Ovary (tissue), 9 donors: ENCODE data around the gene COPA. TPM values are rescaled to one million over a fixed set of nuclear protein-coding genes. Genes with fewer than 3 reads are reported as not detected.

Experiments used
- DNase-seq, 5 donors: peaks; one replicate each; pipeline ENCODE4 v3.0.0-alpha.2; 2019 to 2020
- H3K27ac ChIP-seq, 2 donors: fragments of 200-600 bp; one replicate each; pipeline versions ENCODE4 v1.5.1 to v1.8.0; 2019 to 2022
- H3K27me3 ChIP-seq: fragments of 200-600 bp; one replicate; pipeline ENCODE4 v1.8.0; 2022
- H3K36me3 ChIP-seq: fragments of 200-600 bp; sonication (generic); one replicate; pipeline ENCODE4 v1.5.1; 2019
- H3K4me1 ChIP-seq: one replicate; pipeline ENCODE4 v1.8.1; 2013; ENCODE audit warnings: mild to moderate bottlenecking, moderate library complexity; ENCODE audit not compliant: insufficient read depth
- H3K4me3 ChIP-seq: fragments of 200-600 bp; sonication (generic); one replicate; pipeline ENCODE4 v1.5.1; 2017
- H3K9me3 ChIP-seq, 2 donors: fragments of 200-600 bp in 1 of 2; sonication (generic) in 1 of 2; one replicate each; pipeline versions ENCODE4 v1.5.1 to v1.8.1; 2013 to 2019; ENCODE audit warnings: mild to moderate bottlenecking in 1 of 2, moderate library complexity in 1 of 2
- EP300 ChIP-seq: sonication (generic); formaldehyde crosslinking; IDR thresholded peaks from one replicate; pipeline ENCODE4 v1.6.1; 2017; ENCODE audit warnings: antibody characterized with exemption
- POLR2A ChIP-seq: fragments of 450-650 bp; IDR thresholded peaks from one replicate; pipeline ENCODE4 v1.6.1; 2017; ENCODE audit warnings: antibody characterized with exemption, mild to moderate bottlenecking, moderate library complexity
- WGBS, 3 donors: extraction: QIAGEN DNeasy Blood & Tissue Kit in 1 of 3; methylation state at CpG; one replicate each; pipeline versions ENCODE4 v1.1.5 to v1.1.7; 2013 to 2017; 5-methylcytosine and 5-hydroxymethylcytosine counted together
- intact Hi-C, 4 donors: fragments of 100-400 bp; cut with DNase I; formaldehyde crosslinking; loops; one replicate each; pipeline versions ENCODE4 v1.11.0 to v1.15.1; 2022 to 2023
- polyA plus RNA-seq, 2 donors: library from polyadenylated mRNA; stranded (reverse); fragments of 200-250 nt in 1 of 2; fragments of 350-450 nt in 1 of 2; fragmentation: Illumina TruSeq in 1 of 2; extraction: RNeasy Lipid Tissue Mini Kit (QIAGEN cat#74804) in 1 of 2; gene quantifications; one replicate each; pipeline ENCODE4 v1.2.3, GENCODE V29; 2013 to 2014
- total RNA-seq, 7 donors: library from RNA; depleted of rRNA in 2 of 7; stranded (reverse); fragments of >200 nt in 2 of 7; fragmentation: NEBNext Ultra II Directional in 3 of 7; extraction: Animal tissue kit (Norgen Biotek cat#: 25700) in 3 of 7; gene quantifications; one replicate each; pipeline versions ENCODE4 v1.1.0 to v1.2.4, GENCODE V29; 2016 to 2023
- TF ChIP-seq, protein P1 (sequence below), 3 donors: fragments of 450-650 bp in 2 of 3; fragments of 200-600 bp in 1 of 3; IDR thresholded peaks; one replicate each; pipeline versions ENCODE4 v1.5.1 to v1.8.0; 2016 to 2022; ENCODE audit warnings: antibody characterized with exemption in 3 of 3, mild to moderate bottlenecking in 1 of 3
- donor health status: DM: no; HTN: no; CAD: no; lungs with moderate emphysema.
- donor health status: DM: no; HTN: no; CAD: no.
- donor health status: Bipolar disorder and iron deficiency.
- donor health status: DM: yes; HTN: yes; CAD: no.
- donor health status: DM: no; HTN: no; CAD: no.
- donor health status: DM: yes; HTN: yes; CAD: no.

Gene COPA
- total and polyA plus RNA-seq, 9 donors = 63.7 to 163 (median 123) TPM

DNA sequence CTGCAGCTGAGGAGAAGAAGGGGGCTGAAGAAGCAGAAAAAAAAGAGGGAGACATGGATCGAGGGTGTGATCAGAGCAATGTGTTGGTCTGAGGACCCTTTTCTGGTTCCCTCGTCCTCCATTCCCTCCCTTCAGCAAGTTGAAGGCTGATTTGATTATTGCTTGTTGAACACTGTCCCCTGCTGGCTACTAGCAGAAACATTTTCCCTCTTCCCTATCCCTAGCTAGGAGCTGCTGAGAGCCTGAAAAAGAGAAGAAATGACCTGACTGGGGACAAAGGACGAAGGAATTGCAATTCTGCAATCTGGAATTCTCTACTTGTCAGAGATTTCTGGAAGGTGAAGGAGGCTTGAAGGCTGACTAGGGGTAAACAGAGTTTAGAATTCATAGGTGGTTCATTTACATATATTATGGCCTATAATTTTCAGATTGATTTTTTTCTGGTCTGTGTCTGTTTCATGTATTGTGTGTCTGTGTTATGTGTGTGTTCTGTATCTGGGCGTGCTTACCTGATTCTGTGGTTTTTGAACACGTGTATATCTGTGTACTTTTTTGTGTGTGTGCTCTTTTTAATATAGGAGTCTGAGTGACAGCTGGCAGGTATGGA, 33.6 kb upstream of the COPA start:
- peak in 1 of 5 donors; percentile 33 for DNase-seq
- 8 to 17% (median 11%) methylated on average over 5 of the region's 5 CpGs for WGBS, 3 donors
- no peak for TF ChIP-seq EP300
- TF ChIP-seq, protein P1, sequence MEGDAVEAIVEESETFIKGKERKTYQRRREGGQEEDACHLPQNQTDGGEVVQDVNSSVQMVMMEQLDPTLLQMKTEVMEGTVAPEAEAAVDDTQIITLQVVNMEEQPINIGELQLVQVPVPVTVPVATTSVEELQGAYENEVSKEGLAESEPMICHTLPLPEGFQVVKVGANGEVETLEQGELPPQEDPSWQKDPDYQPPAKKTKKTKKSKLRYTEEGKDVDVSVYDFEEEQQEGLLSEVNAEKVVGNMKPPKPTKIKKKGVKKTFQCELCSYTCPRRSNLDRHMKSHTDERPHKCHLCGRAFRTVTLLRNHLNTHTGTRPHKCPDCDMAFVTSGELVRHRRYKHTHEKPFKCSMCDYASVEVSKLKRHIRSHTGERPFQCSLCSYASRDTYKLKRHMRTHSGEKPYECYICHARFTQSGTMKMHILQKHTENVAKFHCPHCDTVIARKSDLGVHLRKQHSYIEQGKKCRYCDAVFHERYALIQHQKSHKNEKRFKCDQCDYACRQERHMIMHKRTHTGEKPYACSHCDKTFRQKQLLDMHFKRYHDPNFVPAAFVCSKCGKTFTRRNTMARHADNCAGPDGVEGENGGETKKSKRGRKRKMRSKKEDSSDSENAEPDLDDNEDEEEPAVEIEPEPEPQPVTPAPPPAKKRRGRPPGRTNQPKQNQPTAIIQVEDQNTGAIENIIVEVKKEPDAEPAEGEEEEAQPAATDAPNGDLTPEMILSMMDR (IDR thresholded peaks at IDR 0.05) = peak; percentile 56 to 68 (median 68)
- no peak overlapping the region for H3K4me3 ChIP-seq
- intact Hi-C loops = loop anchor here in 1 of 4 donors (10.0 kb wide), 1 partner anchor 182 kb away; the partner anchor contains the start of gene CASQ1
- H3K27ac ChIP-seq = no peak overlapping the region
- H3K36me3 ChIP-seq = no peaks in the 10 kb centered on the region
- H3K4me1 ChIP-seq = no peaks in the 10 kb centered on the region
- no peaks in the 10 kb centered on the region for H3K27me3 ChIP-seq
- H3K9me3 ChIP-seq = no peaks in the 10 kb centered on the region

GRCh38 chr1:160375788-160376524, 32.9 kb upstream of the COPA start:
- H3K27ac ChIP-seq = no peak overlapping the region
- no peaks in the 10 kb centered on the region for H3K36me3 ChIP-seq
- no peaks in the 10 kb centered on the region for H3K27me3 ChIP-seq
- no peaks in the 10 kb centered on the region for H3K9me3 ChIP-seq
- H3K4me3 ChIP-seq = no peak overlapping the region
- WGBS, 3 donors = 28 to 32% (median 30%) methylated on average over 9 of the region's 9 CpGs
- DNase-seq = no peak
- intact Hi-C loops = loop anchor here in 1 of 4 donors (10.0 kb wide), 1 partner anchor 181 kb away; the partner anchor contains the start of gene CASQ1
- TF ChIP-seq, protein P1 (IDR thresholded peaks at IDR 0.05) = no peak
- no peak for TF ChIP-seq POLR2A
- no peak for TF ChIP-seq EP300
- no peaks in the 10 kb centered on the region for H3K4me1 ChIP-seq

DNA sequence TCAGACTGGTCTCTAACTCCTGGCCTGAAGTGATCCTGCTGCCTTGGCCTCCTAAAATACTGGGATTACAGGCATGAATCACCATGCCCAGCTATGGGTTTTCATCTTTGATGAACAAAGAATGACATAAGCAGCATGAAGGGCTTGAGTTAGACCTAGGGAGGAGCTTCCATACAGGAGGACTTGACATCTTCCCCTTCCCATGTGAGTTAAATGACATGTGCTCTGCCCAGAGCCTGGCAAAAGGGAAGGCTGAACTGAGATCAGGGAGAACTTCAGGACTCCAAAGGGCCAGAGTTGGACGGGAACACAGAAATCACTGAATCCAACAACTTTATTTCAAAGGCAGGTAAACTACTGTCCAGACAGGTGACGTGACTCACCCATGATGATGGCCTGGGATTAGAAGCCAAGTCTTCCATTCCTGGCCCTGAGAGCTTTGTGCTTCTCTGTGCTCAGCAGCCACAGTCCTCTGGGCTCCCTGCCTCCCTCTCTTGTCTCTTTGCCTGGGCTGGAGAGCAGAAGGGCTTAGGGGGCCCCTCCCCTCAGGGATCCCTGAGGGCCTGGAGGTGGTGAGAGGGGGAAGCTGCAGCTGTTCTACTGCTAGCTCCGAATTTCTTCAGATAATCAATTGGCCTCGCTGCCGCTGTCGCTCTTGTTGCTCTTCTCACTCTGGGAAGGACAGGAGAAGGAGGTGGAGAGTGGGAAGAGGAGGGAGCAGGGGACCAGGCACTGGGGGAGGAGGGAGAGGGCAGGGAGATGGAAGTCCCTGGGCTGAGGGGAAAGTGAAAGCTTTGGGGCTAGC, 31.5 kb upstream of the COPA start:
- Histone ChIP-seq H3K27me3 (no peaks in the 10 kb centered on the region), H3K36me3 (no peaks in the 10 kb centered on the region), H3K4me1 (no peaks in the 10 kb centered on the region), H3K9me3 (no peaks in the 10 kb centered on the region), H3K4me3 (no peak overlapping the region), H3K27ac (no peak overlapping the region)
- DNase-seq = no peak
- intact Hi-C loops = loop anchor here in 1 of 4 donors (10.0 kb wide), 1 partner anchor 180 kb away; the partner anchor contains the start of gene CASQ1
- 31 to 39% (median 36%) methylated on average over 6 of the region's 6 CpGs for WGBS, 3 donors
- no peak for TF ChIP-seq POLR2A

DNA sequence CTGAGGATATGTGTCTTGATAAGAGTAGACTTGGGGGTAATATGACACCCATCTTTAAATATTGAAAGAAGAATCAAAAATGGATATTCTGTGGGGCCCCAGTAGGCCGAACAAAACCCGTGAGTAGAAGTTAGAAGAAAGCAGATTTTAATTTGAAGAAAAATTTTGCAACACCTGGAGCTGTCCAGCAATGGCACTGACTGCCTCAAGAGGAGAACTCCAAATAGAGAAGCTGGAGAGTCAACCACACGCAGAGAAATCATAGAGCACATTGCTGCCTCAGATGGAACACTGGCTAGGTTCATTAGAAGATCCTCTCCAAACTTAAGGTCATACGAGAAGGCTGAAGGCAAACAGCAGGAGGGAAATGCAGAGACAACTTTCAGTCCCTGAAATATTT, 30.6 kb upstream of the COPA start:
- Histone ChIP-seq H3K27me3 (no peaks in the 10 kb centered on the region), H3K4me3 (no peak overlapping the region), H3K4me1 (no peaks in the 10 kb centered on the region), H3K36me3 (no peaks in the 10 kb centered on the region), H3K27ac (no peak overlapping the region), H3K9me3 (no peaks in the 10 kb centered on the region)
- no peak for DNase-seq
- intact Hi-C loops = loop anchor here in 1 of 4 donors (10.0 kb wide), 1 partner anchor 179 kb away; the partner anchor contains the start of gene CASQ1
- 78 to 88% (median 79%) methylated on average over 4 of the region's 4 CpGs for WGBS, 3 donors
- no peak for TF ChIP-seq POLR2A
- TF ChIP-seq EP300 = no peak
- TF ChIP-seq, protein P1 (IDR thresholded peaks at IDR 0.05) = no peak
